Measurements from ENCODE around the gene LASP1.

DNA sequence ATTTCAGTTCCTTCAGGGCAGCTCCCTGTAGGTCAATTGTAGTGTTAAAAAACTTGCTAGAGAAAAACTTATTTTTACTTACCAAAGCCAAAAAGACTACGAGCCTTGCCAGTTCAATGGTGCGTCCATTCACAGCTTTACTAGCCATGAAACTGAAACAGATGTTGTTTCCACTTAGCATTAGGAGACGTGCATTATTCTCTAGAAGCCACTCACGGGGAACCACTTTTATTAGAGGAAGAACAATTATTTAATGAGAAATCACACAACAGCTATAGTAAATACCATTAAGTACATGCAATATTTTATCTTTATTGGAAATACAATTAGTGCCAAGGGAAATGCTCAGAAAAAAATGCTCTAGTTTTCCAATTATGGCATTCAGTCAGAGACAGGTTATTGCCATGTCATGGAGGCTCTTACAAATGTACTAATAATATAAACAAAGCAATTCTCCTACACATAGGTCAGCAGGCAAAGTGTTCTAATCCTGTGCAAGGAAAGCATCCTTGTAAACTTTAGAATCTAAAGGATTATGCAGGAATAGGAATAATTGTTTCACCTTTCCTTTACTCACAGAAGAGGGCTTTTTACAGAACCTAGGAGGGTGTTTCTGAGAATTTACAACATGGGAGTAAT is 73.0 kb downstream of the LASP1 start:
- TF ChIP-seq, protein P1, sequence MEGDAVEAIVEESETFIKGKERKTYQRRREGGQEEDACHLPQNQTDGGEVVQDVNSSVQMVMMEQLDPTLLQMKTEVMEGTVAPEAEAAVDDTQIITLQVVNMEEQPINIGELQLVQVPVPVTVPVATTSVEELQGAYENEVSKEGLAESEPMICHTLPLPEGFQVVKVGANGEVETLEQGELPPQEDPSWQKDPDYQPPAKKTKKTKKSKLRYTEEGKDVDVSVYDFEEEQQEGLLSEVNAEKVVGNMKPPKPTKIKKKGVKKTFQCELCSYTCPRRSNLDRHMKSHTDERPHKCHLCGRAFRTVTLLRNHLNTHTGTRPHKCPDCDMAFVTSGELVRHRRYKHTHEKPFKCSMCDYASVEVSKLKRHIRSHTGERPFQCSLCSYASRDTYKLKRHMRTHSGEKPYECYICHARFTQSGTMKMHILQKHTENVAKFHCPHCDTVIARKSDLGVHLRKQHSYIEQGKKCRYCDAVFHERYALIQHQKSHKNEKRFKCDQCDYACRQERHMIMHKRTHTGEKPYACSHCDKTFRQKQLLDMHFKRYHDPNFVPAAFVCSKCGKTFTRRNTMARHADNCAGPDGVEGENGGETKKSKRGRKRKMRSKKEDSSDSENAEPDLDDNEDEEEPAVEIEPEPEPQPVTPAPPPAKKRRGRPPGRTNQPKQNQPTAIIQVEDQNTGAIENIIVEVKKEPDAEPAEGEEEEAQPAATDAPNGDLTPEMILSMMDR (IDR thresholded peaks at IDR 0.05; ENCODE audit: extremely low read depth in 1 of 2, insufficient read depth in 1 of 2, low read depth in 1 of 2, low read length in 2 of 2): no peak
- TF ChIP-seq EZH2 (IDR thresholded peaks at IDR 0.05; ENCODE audit: borderline replicate concordance, low read depth, low read length, severe bottlenecking): no peak
- no peak for TF ChIP-seq POLR2AphosphoS5 (IDR thresholded peaks at IDR 0.05; ENCODE audit: insufficient read depth, low read depth, low read length)
- no peak for TF ChIP-seq GATA2 (IDR thresholded peaks at IDR 0.05; ENCODE audit: insufficient read depth, insufficient read length, low read depth, low read length)
- TF ChIP-seq, protein P2, sequence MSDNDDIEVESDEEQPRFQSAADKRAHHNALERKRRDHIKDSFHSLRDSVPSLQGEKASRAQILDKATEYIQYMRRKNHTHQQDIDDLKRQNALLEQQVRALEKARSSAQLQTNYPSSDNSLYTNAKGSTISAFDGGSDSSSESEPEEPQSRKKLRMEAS (IDR thresholded peaks at IDR 0.05; ENCODE audit: insufficient read depth, insufficient read length): no peak
- TF ChIP-seq POLR2A (IDR thresholded peaks at IDR 0.05; ENCODE audit: low read depth, low read length): no peak
- TF ChIP-seq JUN (IDR thresholded peaks at IDR 0.05; ENCODE audit: borderline replicate concordance, insufficient read depth, insufficient read length, low read depth): no peak
- no peak for TF ChIP-seq FOS (IDR thresholded peaks at IDR 0.05; ENCODE audit: borderline replicate concordance, insufficient read depth, low read length)
- no peak for TF ChIP-seq MYC (IDR thresholded peaks at IDR 0.05; ENCODE audit: low read depth, low read length)
